ENCODE data around the gene SH3RF3. TPM values are rescaled to one million over a fixed set of nuclear protein-coding genes. Genes with fewer than 3 reads are reported as not detected.

Gene SH3RF3
- total RNA-seq, 2 donors from 2014 or later, result 1.5 to 1.8 TPM

DNA sequence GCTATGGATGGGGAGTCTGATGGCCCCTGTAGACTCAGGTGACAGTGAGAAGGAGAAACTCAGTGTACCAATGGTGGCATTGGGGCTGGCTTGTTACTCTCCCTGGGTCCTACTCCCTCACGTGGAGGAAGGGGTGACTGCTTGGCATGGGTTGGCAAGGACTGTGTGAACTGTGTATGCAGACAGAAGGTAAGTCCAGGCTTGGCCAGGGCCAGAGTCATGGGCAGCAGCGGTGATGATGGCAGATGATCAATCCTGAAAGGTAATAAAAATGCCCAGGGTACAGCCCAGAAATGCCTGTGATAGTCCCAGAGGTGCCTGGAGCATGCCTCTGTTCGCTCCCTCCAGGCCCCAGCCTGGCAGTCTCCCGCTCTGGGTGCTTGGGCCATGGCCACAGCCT, 153.9 kb downstream of the SH3RF3 start:
- H3K4me1 Mint-ChIP-seq, result no peaks in the 10 kb centered on the region
- Histone ChIP-seq H3K27me3 (ENCODE audit: control insufficient read depth, insufficient read depth, low read length, poor library complexity, severe bottlenecking) (no peaks in the 10 kb centered on the region), H3K9me3 (ENCODE audit: control insufficient read depth, low read length) (no peaks in the 10 kb centered on the region), H3K4me3 (ENCODE audit: low read length) (no peak overlapping the region), H3K9ac (ENCODE audit: extremely low read depth, low read length, poor library complexity, severe bottlenecking) (no peak overlapping the region), H3K27ac (ENCODE audit: low read depth, low read length) (no peak overlapping the region), H3K4me1 (ENCODE audit: control insufficient read depth, insufficient read depth, low read length) (no peaks in the 10 kb centered on the region), H3K36me3 (ENCODE audit: control insufficient read depth, insufficient read depth, low read length) (no peaks in the 10 kb centered on the region)
- 91 to 96% methylated on average over 3 to 4 of the region's 4 CpGs for WGBS, 2 experiments (ENCODE audit: insufficient coverage in 1 of 2, insufficient read length in 1 of 2)
- TF ChIP-seq, protein P1, sequence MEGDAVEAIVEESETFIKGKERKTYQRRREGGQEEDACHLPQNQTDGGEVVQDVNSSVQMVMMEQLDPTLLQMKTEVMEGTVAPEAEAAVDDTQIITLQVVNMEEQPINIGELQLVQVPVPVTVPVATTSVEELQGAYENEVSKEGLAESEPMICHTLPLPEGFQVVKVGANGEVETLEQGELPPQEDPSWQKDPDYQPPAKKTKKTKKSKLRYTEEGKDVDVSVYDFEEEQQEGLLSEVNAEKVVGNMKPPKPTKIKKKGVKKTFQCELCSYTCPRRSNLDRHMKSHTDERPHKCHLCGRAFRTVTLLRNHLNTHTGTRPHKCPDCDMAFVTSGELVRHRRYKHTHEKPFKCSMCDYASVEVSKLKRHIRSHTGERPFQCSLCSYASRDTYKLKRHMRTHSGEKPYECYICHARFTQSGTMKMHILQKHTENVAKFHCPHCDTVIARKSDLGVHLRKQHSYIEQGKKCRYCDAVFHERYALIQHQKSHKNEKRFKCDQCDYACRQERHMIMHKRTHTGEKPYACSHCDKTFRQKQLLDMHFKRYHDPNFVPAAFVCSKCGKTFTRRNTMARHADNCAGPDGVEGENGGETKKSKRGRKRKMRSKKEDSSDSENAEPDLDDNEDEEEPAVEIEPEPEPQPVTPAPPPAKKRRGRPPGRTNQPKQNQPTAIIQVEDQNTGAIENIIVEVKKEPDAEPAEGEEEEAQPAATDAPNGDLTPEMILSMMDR (conservative IDR thresholded peaks at IDR 0.05), result no peak
- H3K27me3 Mint-ChIP-seq (ENCODE audit: insufficient read depth), result no peaks in the 10 kb centered on the region
- no peak overlapping the region for H3K4me3 Mint-ChIP-seq
- H3K36me3 Mint-ChIP-seq (ENCODE audit: low read depth), result no peaks in the 10 kb centered on the region
- H3K27ac Mint-ChIP-seq, result no peak overlapping the region
- no peak for DNase-seq
- no peaks in the 10 kb centered on the region for H3K9me3 Mint-ChIP-seq

DNA sequence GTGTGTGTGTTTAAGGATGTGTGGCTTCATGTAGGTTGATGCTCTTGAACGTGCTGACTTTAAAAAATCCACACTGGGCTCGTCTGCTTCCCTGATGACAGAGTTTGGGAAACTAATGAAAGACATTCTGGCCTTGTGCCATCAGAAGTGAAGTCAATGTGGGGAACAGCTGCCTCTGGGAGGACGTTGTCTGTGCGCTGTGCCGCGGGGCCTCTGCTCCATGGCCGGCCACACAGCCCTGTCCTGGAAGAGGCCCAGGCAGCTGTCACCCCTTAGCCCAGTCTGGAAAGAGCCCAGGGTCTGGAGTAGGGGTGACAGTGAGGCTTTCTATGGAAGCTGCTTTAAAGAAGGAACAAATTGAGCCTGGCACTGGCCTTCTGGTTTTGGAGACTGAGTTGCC, 155.8 kb downstream of the SH3RF3 start:
- H3K9me3 Mint-ChIP-seq, result no peaks in the 10 kb centered on the region
- no peaks in the 10 kb centered on the region for H3K36me3 Mint-ChIP-seq (ENCODE audit: low read depth)
- no peaks in the 10 kb centered on the region for H3K4me1 Mint-ChIP-seq
- H3K27me3 Mint-ChIP-seq (ENCODE audit: insufficient read depth), result no peaks in the 10 kb centered on the region
- no peaks in the 10 kb centered on the region for H3K36me3 ChIP-seq (ENCODE audit: control insufficient read depth, insufficient read depth, low read length)
- WGBS, 2 experiments (ENCODE audit: insufficient coverage in 1 of 2, insufficient read length in 1 of 2), result 92 to 96% methylated on average over 7 of the region's 7 CpGs
- H3K4me3 Mint-ChIP-seq, result no peak overlapping the region
- no peak for DNase-seq
- no peak overlapping the region for H3K27ac Mint-ChIP-seq
- H3K9ac ChIP-seq (ENCODE audit: extremely low read depth, low read length, poor library complexity, severe bottlenecking), result no peak overlapping the region
- TF ChIP-seq, protein P1 (conservative IDR thresholded peaks at IDR 0.05), result no peak
- no peaks in the 10 kb centered on the region for H3K4me1 ChIP-seq (ENCODE audit: control insufficient read depth, insufficient read depth, low read length)
- H3K9me3 ChIP-seq (ENCODE audit: control insufficient read depth, low read length), result no peaks in the 10 kb centered on the region
- H3K27ac ChIP-seq (ENCODE audit: low read depth, low read length), result peak overlapping the region; percentile 20
- H3K4me3 ChIP-seq (ENCODE audit: low read length), result no peak overlapping the region
- H3K27me3 ChIP-seq (ENCODE audit: control insufficient read depth, insufficient read depth, low read length, poor library complexity, severe bottlenecking), result no peaks in the 10 kb centered on the region

DNA sequence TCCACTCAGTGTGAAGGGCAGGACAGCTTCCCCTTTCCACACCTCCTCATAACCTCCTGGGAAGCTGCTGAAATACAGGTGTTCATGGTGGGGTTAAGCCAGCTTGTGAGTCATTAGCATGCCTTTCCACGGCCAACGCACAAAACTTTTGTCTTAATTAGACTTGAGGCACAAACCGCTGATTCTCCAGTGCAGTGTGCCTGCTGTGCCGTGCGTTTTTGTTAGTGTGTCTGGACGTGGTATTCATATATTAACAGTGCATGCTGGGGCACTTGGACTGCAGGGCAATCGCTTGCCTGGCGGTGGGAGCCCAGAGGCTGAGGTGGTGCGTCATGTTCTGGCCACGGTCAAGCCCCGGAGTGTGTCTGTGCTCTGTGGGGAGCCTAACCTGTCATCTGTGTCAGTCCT, 156.2 kb downstream of the SH3RF3 start:
- no peaks in the 10 kb centered on the region for H3K27me3 ChIP-seq (ENCODE audit: control insufficient read depth, insufficient read depth, low read length, poor library complexity, severe bottlenecking)
- DNase-seq, result no peak
- Mint-ChIP-seq H3K27me3 (ENCODE audit: insufficient read depth) (no peaks in the 10 kb centered on the region), H3K27ac (no peak overlapping the region), H3K4me3 (no peak overlapping the region), H3K36me3 (ENCODE audit: low read depth) (no peaks in the 10 kb centered on the region), H3K9me3 (no peaks in the 10 kb centered on the region), H3K4me1 (no peaks in the 10 kb centered on the region)
- no peak overlapping the region for H3K9ac ChIP-seq (ENCODE audit: extremely low read depth, low read length, poor library complexity, severe bottlenecking)
- no peaks in the 10 kb centered on the region for H3K36me3 ChIP-seq (ENCODE audit: control insufficient read depth, insufficient read depth, low read length)
- no peaks in the 10 kb centered on the region for H3K9me3 ChIP-seq (ENCODE audit: control insufficient read depth, low read length)
- TF ChIP-seq, protein P1 (conservative IDR thresholded peaks at IDR 0.05), result no peak
- peak overlapping the region; percentile 20 for H3K27ac ChIP-seq (ENCODE audit: low read depth, low read length)
- H3K4me3 ChIP-seq (ENCODE audit: low read length), result no peak overlapping the region
- 91 to 94% methylated on average over 10 to 11 of the region's 11 CpGs for WGBS, 2 experiments (ENCODE audit: insufficient coverage in 1 of 2, insufficient read length in 1 of 2)
- H3K4me1 ChIP-seq (ENCODE audit: control insufficient read depth, insufficient read depth, low read length), result no peaks in the 10 kb centered on the region
